HEK293 (cell line): ENCODE measurements around the gene HADHA.

ENCODE experiments used
- CTCF ChIA-PET: fragments of 350-600 bp; formaldehyde crosslinking; extraction: SDS; loops from one replicate; lab custom pipeline; 2021; ENCODE audit warnings: antibody characterized with exemption; lab: Yijun Ruan, JAX
- POLR2A ChIA-PET: fragments of 300-600 bp; formaldehyde crosslinking; extraction: SDS; loops from one replicate; lab custom pipeline; 2020; ENCODE audit warnings: antibody characterized with exemption, inconsistent platforms; lab: Yijun Ruan, JAX
- H3K27ac ChIP-seq: fragments of 200-500 bp; sonication (Bioruptor generic); 2 replicates; pipeline ENCODE4 v1.5.1; 2014; ENCODE audit warnings: low read depth, low read length, control low read depth, inconsistent platforms; ENCODE audit errors: extremely low read depth
- H3K36me3 ChIP-seq, 2 experiments: fragments of 200-500 bp in 1 of 2; sonication (Bioruptor generic) in 1 of 2; 1 replicate in 1 of 2; 2 replicates in 1 of 2; pipeline ENCODE4 v1.5.1; 2014 to 2017; ENCODE audit warnings: inconsistent platforms in 2 of 2, low read length in 2 of 2; ENCODE audit not compliant: control insufficient read depth in 2 of 2, insufficient read depth in 1 of 2
- H3K4me1 ChIP-seq: fragments of 200-500 bp; sonication (Bioruptor generic); 2 replicates; pipeline ENCODE4 v1.5.1; 2014; ENCODE audit warnings: mild to moderate bottlenecking, low read length, inconsistent platforms; ENCODE audit not compliant: control insufficient read depth, insufficient read depth
- H3K4me3 ChIP-seq: 2 replicates; pipeline ENCODE4 v1.5.1; 2011; ENCODE audit warnings: low read depth, mild to moderate bottlenecking, control low read depth, low read length, moderate library complexity
- H3K9me3 ChIP-seq: fragments of 200-500 bp; sonication (Bioruptor generic); 2 replicates; pipeline ENCODE4 v1.5.1; 2014; ENCODE audit warnings: low read depth, low read length, inconsistent platforms; ENCODE audit not compliant: control insufficient read depth, insufficient read depth
- HOXA7 ChIP-seq: sonication (generic); formaldehyde crosslinking; IDR thresholded peaks from 2 replicates; pipeline ENCODE4 v1.8.1; 2022; ENCODE audit warnings: missing genetic modification reagents, borderline replicate concordance
- HOXC10 ChIP-seq: sonication (generic); formaldehyde crosslinking; IDR thresholded peaks from 2 replicates; pipeline ENCODE4 v1.8.1; 2023; ENCODE audit warnings: mild to moderate bottlenecking, missing genetic modification reagents
- KLF9 ChIP-seq: fragments of 450-650 bp; formaldehyde crosslinking; IDR thresholded peaks from 2 replicates; pipeline ENCODE4 v1.5.1; 2016; ENCODE audit warnings: missing biosample characterization, missing genetic modification characterization, low read depth
- MYNN ChIP-seq: fragments of 450-650 bp; formaldehyde crosslinking; IDR thresholded peaks from 2 replicates; pipeline ENCODE4 v1.5.1; 2016; ENCODE audit warnings: missing biosample characterization, missing genetic modification characterization, borderline replicate concordance
- SETDB1 ChIP-seq: IDR thresholded peaks from one replicate; pipeline ENCODE4 v1.6.1; 2017; ENCODE audit warnings: mild to moderate bottlenecking, low read length, moderate library complexity, mixed read lengths; ENCODE audit not compliant: insufficient read length
- SP2 ChIP-seq: fragments of 450-650 bp; formaldehyde crosslinking; IDR thresholded peaks from 2 replicates; pipeline ENCODE4 v1.5.1; 2016; ENCODE audit warnings: missing biosample characterization, missing genetic modification characterization
- TRIM28 ChIP-seq: IDR thresholded peaks from 2 replicates; pipeline ENCODE4 v1.6.1; 2011; ENCODE audit warnings: low read length, control low read depth, borderline replicate concordance
- ZIC2 ChIP-seq: fragments of 450-650 bp; formaldehyde crosslinking; IDR thresholded peaks from 2 replicates; pipeline ENCODE4 v1.5.1; 2016; ENCODE audit warnings: missing biosample characterization, missing genetic modification characterization
- ZNF121 ChIP-seq: fragments of 450-650 bp; formaldehyde crosslinking; IDR thresholded peaks from 2 replicates; pipeline ENCODE4 v1.5.1; 2016; ENCODE audit warnings: missing biosample characterization, missing genetic modification characterization
- ZNF138 ChIP-seq: fragments of 450-650 bp; formaldehyde crosslinking; IDR thresholded peaks from 2 replicates; pipeline ENCODE4 v1.5.1; 2016; ENCODE audit warnings: missing biosample characterization, missing genetic modification characterization, borderline replicate concordance
- ZNF157 ChIP-seq: fragments of 450-650 bp; formaldehyde crosslinking; IDR thresholded peaks from 2 replicates; pipeline ENCODE4 v1.5.1; 2016; ENCODE audit warnings: missing biosample characterization, missing genetic modification characterization
- ZNF26 ChIP-seq: fragments of 450-650 bp; formaldehyde crosslinking; IDR thresholded peaks from 2 replicates; pipeline ENCODE4 v1.5.1; 2016; ENCODE audit warnings: missing biosample characterization, missing genetic modification characterization
- ZNF518A ChIP-seq: fragments of 450-650 bp; formaldehyde crosslinking; conservative IDR thresholded peaks from 2 replicates; pipeline ENCODE4 v1.5.1; 2016; ENCODE audit warnings: low read depth, missing biosample characterization, missing genetic modification characterization
- ZNF629 ChIP-seq: fragments of 450-650 bp; formaldehyde crosslinking; IDR thresholded peaks from 2 replicates; pipeline ENCODE4 v1.5.1; 2017; ENCODE audit warnings: missing biosample characterization, missing genetic modification characterization
- ZNF654 ChIP-seq: fragments of 450-650 bp; formaldehyde crosslinking; IDR thresholded peaks from 2 replicates; pipeline ENCODE4 v1.5.1; 2016; ENCODE audit warnings: low read depth, missing biosample characterization, missing genetic modification characterization
- ZNF768 ChIP-seq: fragments of 450-650 bp; formaldehyde crosslinking; IDR thresholded peaks from 2 replicates; pipeline ENCODE4 v1.5.1; 2018; ENCODE audit warnings: missing biosample characterization, mild to moderate bottlenecking, missing genetic modification characterization
- ZSCAN23 ChIP-seq: fragments of 450-650 bp; formaldehyde crosslinking; IDR thresholded peaks from 2 replicates; pipeline ENCODE4 v1.5.1; 2016; ENCODE audit warnings: missing biosample characterization, missing genetic modification characterization
- TF ChIP-seq, protein P1 (sequence below): fragments of 450-650 bp; formaldehyde crosslinking; IDR thresholded peaks from 2 replicates; pipeline ENCODE4 v1.5.1; 2016; ENCODE audit warnings: missing biosample characterization, missing genetic modification characterization
- TF ChIP-seq, protein P2 (sequence below): fragments of 450-650 bp; formaldehyde crosslinking; IDR thresholded peaks from 2 replicates; pipeline ENCODE4 v1.5.1; 2016; ENCODE audit warnings: missing biosample characterization, missing genetic modification characterization
- TF ChIP-seq, protein P3 (sequence below): fragments of 450-650 bp; formaldehyde crosslinking; IDR thresholded peaks from 2 replicates; pipeline ENCODE4 v1.5.1; 2016; ENCODE audit warnings: missing biosample characterization, missing genetic modification characterization
- TF ChIP-seq, protein P4 (sequence below): fragments of 450-650 bp; formaldehyde crosslinking; IDR thresholded peaks from 2 replicates; pipeline ENCODE4 v1.5.1; 2017; ENCODE audit warnings: missing biosample characterization, missing genetic modification characterization
- TF ChIP-seq, protein P5 (sequence below): fragments of 450-650 bp; formaldehyde crosslinking; IDR thresholded peaks from 2 replicates; pipeline ENCODE4 v1.5.1; 2016; ENCODE audit warnings: missing biosample characterization, missing genetic modification characterization

The HADHA gene

DNA sequence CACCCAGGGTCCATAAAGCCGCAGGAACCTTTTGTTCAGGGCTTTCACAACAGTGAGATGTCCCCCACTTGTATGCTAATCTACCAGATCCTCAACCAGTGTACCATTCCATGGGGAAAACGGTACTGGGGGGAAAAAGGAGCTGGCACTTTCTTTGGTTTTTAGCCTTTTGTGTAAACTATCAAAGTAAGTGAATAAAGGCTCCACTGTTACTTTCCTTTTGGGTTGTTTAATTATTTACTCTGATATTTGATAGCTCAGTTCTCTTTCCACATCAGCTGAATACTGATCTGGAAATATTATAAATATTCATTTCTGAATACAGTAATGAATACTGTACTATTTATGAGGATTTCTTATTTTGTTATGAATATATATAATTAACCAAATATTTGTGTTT lies 20.3 kb downstream of the HADHA start:
- H3K36me3 ChIP-seq = peaks cover 24 to 52% of the 10 kb centered on the region in 2 experiments
- POLR2A ChIA-PET = interaction anchor here (1.0 kb wide), 1 partner anchor 19 kb away, joined by 3 read pairs; no protein-coding TSS in a partner anchor
- CTCF ChIA-PET = interaction anchor here (1.2 kb wide), 1 partner anchor 10 kb away, joined by 3 read pairs; no protein-coding TSS in a partner anchor

DNA sequence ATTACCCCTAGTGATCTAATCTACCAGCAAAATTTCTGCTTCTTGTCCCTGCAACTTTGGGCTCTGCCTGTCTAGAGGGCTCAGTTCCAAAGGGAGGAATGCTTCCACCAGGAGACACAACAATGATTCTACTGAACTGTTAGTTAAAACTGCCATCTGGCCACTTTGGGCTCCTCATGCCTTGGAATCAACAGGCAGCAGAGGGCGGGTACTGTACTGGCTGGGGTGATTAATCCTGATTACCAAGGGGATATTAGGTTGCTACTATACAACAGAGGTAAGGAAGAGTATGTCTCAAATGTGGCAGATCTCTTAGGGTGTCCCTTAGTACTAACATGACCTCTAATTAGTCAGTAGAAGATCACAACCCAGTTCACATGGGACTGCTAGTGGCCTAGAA lies 21.4 kb downstream of the HADHA start:
- CTCF ChIA-PET = no interaction called here
- H3K9me3 ChIP-seq = no peaks in the 10 kb centered on the region
- H3K4me1 ChIP-seq = no peaks in the 10 kb centered on the region
- POLR2A ChIA-PET = no interaction called here
- no peak for TF ChIP-seq ZNF629 (tag by site-specific recombination)
- TF ChIP-seq ZNF26 (tag by site-specific recombination) = no peak
- no peak for TF ChIP-seq SETDB1
- no peak for TF ChIP-seq TRIM28
- TF ChIP-seq ZNF768 = no peak
- TF ChIP-seq, protein P1, sequence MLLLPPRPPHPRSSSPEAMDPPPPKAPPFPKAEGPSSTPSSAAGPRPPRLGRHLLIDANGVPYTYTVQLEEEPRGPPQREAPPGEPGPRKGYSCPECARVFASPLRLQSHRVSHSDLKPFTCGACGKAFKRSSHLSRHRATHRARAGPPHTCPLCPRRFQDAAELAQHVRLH (tag by site-specific recombination) = no peak
- no peak for TF ChIP-seq MYNN (tag by site-specific recombination)
- TF ChIP-seq, protein P2, sequence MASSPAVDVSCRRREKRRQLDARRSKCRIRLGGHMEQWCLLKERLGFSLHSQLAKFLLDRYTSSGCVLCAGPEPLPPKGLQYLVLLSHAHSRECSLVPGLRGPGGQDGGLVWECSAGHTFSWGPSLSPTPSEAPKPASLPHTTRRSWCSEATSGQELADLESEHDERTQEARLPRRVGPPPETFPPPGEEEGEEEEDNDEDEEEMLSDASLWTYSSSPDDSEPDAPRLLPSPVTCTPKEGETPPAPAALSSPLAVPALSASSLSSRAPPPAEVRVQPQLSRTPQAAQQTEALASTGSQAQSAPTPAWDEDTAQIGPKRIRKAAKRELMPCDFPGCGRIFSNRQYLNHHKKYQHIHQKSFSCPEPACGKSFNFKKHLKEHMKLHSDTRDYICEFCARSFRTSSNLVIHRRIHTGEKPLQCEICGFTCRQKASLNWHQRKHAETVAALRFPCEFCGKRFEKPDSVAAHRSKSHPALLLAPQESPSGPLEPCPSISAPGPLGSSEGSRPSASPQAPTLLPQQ = no peak
- TF ChIP-seq, protein P3, sequence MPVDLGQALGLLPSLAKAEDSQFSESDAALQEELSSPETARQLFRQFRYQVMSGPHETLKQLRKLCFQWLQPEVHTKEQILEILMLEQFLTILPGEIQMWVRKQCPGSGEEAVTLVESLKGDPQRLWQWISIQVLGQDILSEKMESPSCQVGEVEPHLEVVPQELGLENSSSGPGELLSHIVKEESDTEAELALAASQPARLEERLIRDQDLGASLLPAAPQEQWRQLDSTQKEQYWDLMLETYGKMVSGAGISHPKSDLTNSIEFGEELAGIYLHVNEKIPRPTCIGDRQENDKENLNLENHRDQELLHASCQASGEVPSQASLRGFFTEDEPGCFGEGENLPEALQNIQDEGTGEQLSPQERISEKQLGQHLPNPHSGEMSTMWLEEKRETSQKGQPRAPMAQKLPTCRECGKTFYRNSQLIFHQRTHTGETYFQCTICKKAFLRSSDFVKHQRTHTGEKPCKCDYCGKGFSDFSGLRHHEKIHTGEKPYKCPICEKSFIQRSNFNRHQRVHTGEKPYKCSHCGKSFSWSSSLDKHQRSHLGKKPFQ (tag by site-specific recombination) = no peak
- TF ChIP-seq ZNF654 (tag by site-specific recombination) = no peak
- TF ChIP-seq ZNF121 (tag by site-specific recombination) = no peak
- no peak for TF ChIP-seq ZSCAN23 (tag by site-specific recombination)
- no peak for TF ChIP-seq ZNF518A (tag by site-specific recombination)
- no peak for TF ChIP-seq ZNF157 (tag by site-specific recombination)
- TF ChIP-seq, protein P4, sequence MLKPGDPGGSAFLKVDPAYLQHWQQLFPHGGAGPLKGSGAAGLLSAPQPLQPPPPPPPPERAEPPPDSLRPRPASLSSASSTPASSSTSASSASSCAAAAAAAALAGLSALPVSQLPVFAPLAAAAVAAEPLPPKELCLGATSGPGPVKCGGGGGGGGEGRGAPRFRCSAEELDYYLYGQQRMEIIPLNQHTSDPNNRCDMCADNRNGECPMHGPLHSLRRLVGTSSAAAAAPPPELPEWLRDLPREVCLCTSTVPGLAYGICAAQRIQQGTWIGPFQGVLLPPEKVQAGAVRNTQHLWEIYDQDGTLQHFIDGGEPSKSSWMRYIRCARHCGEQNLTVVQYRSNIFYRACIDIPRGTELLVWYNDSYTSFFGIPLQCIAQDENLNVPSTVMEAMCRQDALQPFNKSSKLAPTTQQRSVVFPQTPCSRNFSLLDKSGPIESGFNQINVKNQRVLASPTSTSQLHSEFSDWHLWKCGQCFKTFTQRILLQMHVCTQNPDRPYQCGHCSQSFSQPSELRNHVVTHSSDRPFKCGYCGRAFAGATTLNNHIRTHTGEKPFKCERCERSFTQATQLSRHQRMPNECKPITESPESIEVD (tag by site-specific recombination) = no peak
- TF ChIP-seq ZIC2 (tag by site-specific recombination) = no peak
- TF ChIP-seq, protein P5, sequence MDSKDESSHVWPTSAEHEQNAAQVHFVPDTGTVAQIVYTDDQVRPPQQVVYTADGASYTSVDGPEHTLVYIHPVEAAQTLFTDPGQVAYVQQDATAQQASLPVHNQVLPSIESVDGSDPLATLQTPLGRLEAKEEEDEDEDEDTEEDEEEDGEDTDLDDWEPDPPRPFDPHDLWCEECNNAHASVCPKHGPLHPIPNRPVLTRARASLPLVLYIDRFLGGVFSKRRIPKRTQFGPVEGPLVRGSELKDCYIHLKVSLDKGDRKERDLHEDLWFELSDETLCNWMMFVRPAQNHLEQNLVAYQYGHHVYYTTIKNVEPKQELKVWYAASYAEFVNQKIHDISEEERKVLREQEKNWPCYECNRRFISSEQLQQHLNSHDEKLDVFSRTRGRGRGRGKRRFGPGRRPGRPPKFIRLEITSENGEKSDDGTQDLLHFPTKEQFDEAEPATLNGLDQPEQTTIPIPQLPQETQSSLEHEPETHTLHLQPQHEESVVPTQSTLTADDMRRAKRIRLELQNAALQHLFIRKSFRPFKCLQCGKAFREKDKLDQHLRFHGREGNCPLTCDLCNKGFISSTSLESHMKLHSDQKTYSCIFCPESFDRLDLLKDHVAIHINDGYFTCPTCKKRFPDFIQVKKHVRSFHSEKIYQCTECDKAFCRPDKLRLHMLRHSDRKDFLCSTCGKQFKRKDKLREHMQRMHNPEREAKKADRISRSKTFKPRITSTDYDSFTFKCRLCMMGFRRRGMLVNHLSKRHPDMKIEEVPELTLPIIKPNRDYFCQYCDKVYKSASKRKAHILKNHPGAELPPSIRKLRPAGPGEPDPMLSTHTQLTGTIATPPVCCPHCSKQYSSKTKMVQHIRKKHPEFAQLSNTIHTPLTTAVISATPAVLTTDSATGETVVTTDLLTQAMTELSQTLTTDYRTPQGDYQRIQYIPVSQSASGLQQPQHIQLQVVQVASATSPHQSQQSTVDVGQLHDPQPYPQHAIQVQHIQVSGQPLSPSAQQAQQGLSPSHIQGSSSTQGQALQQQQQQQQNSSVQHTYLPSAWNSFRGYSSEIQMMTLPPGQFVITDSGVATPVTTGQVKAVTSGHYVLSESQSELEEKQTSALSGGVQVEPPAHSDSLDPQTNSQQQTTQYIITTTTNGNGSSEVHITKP (tag by site-specific recombination) = no peak
- TF ChIP-seq KLF9 = no peak
- H3K36me3 ChIP-seq = peaks cover 13 to 43% of the 10 kb centered on the region in 2 experiments
- H3K27ac ChIP-seq = no peak overlapping the region
- no peak overlapping the region for H3K4me3 ChIP-seq

More for the DNA sequence above, 20.3 kb downstream of the HADHA start:
- H3K4me1 ChIP-seq = no peaks in the 10 kb centered on the region
- no peak overlapping the region for H3K27ac ChIP-seq
- no peak overlapping the region for H3K4me3 ChIP-seq
- no peak for TF ChIP-seq HOXA7
- no peak for TF ChIP-seq HOXC10 (CRISPR knock-in tag)
- TF ChIP-seq SP2 (tag by site-specific recombination) = no peak
- TF ChIP-seq ZNF138 = no peak
- H3K9me3 ChIP-seq = no peaks in the 10 kb centered on the region
